Ishikawa (cell line): ENCODE data around the gene PSMB2.

ENCODE experiments used
- CEBPB ChIP-seq: IDR thresholded peaks from 2 replicates; pipeline ENCODE4 v1.6.1; 2012
- CREB1 ChIP-seq: IDR thresholded peaks from 2 replicates; pipeline ENCODE4 v1.6.1; 2012; ENCODE audit warnings: low read depth
- EGR1 ChIP-seq: IDR thresholded peaks from 2 replicates; pipeline ENCODE4 v1.6.1; 2012
- EP300 ChIP-seq: IDR thresholded peaks from 2 replicates; pipeline ENCODE4 v1.6.1; 2012; ENCODE audit warnings: borderline replicate concordance
- FOXM1 ChIP-seq: IDR thresholded peaks from 2 replicates; pipeline ENCODE4 v1.6.1; 2012; ENCODE audit warnings: low read depth, borderline replicate concordance
- NFIC ChIP-seq: IDR thresholded peaks from 2 replicates; pipeline ENCODE4 v1.6.1; 2012
- RAD21 ChIP-seq: IDR thresholded peaks from 2 replicates; pipeline ENCODE4 v1.6.1; 2012; ENCODE audit warnings: low read depth
- TAF1 ChIP-seq: IDR thresholded peaks from 2 replicates; pipeline ENCODE4 v1.6.1; 2012; ENCODE audit warnings: low read depth, mild to moderate bottlenecking
- TCF12 ChIP-seq: IDR thresholded peaks from 2 replicates; pipeline ENCODE4 v1.6.1; 2012; ENCODE audit warnings: low read depth
- TEAD4 ChIP-seq: IDR thresholded peaks from 2 replicates; pipeline ENCODE4 v1.6.1; 2012
- YY1 ChIP-seq: IDR thresholded peaks from 2 replicates; pipeline ENCODE4 v1.6.1; 2012; ENCODE audit warnings: low read depth
- ZBTB7A ChIP-seq: IDR thresholded peaks from 2 replicates; pipeline ENCODE4 v1.6.1; 2012; ENCODE audit warnings: low read depth
- TF ChIP-seq, protein P1 (sequence below): IDR thresholded peaks from 2 replicates; pipeline ENCODE4 v1.6.1; 2012
- TF ChIP-seq, protein P2 (sequence below): IDR thresholded peaks from 2 replicates; pipeline ENCODE4 v1.6.1; 2012
- TF ChIP-seq, protein P3 (sequence below): IDR thresholded peaks from 2 replicates; pipeline ENCODE4 v1.6.1; 2012; ENCODE audit warnings: low read depth, mild to moderate bottlenecking

Gene PSMB2

DNA sequence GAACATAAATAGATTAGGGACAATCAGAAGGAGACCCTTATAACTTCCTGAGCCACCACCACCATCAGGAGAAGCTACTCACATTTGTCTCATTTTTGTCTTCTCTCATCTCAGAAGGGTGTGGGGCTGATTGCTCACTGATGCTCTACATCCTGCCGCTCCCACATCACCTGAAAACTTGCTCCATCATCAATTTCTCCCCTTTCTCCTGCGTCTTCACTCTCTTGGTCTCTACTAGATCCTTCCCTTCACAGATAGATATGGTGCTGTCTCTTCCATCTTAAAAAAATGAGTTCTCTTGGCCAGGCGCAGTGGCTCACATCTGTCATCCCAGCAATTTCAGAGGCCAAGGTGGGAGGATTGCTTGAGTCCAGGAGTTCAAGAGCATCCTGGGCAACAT is 38.9 kb upstream of the PSMB2 start:
- no peak for TF ChIP-seq CEBPB
- TF ChIP-seq, protein P1, sequence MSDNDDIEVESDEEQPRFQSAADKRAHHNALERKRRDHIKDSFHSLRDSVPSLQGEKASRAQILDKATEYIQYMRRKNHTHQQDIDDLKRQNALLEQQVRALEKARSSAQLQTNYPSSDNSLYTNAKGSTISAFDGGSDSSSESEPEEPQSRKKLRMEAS, result no peak
- no peak for TF ChIP-seq NFIC
- no peak for TF ChIP-seq CREB1
- TF ChIP-seq RAD21, result no peak
- TF ChIP-seq, protein P2, sequence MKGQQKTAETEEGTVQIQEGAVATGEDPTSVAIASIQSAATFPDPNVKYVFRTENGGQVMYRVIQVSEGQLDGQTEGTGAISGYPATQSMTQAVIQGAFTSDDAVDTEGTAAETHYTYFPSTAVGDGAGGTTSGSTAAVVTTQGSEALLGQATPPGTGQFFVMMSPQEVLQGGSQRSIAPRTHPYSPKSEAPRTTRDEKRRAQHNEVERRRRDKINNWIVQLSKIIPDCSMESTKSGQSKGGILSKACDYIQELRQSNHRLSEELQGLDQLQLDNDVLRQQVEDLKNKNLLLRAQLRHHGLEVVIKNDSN, result no peak
- TF ChIP-seq TCF12, result no peak
- TF ChIP-seq EP300, result no peak
- no peak for TF ChIP-seq EGR1
- no peak for TF ChIP-seq TAF1
- TF ChIP-seq FOXM1, result no peak
- TF ChIP-seq, protein P3, sequence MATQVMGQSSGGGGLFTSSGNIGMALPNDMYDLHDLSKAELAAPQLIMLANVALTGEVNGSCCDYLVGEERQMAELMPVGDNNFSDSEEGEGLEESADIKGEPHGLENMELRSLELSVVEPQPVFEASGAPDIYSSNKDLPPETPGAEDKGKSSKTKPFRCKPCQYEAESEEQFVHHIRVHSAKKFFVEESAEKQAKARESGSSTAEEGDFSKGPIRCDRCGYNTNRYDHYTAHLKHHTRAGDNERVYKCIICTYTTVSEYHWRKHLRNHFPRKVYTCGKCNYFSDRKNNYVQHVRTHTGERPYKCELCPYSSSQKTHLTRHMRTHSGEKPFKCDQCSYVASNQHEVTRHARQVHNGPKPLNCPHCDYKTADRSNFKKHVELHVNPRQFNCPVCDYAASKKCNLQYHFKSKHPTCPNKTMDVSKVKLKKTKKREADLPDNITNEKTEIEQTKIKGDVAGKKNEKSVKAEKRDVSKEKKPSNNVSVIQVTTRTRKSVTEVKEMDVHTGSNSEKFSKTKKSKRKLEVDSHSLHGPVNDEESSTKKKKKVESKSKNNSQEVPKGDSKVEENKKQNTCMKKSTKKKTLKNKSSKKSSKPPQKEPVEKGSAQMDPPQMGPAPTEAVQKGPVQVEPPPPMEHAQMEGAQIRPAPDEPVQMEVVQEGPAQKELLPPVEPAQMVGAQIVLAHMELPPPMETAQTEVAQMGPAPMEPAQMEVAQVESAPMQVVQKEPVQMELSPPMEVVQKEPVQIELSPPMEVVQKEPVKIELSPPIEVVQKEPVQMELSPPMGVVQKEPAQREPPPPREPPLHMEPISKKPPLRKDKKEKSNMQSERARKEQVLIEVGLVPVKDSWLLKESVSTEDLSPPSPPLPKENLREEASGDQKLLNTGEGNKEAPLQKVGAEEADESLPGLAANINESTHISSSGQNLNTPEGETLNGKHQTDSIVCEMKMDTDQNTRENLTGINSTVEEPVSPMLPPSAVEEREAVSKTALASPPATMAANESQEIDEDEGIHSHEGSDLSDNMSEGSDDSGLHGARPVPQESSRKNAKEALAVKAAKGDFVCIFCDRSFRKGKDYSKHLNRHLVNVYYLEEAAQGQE, result no peak
- no peak for TF ChIP-seq ZBTB7A
- TF ChIP-seq TEAD4, result no peak
- TF ChIP-seq YY1, result no peak

- TF ChIP-seq ZBTB7A (no peak), EGR1 (no peak), TAF1 (no peak), CREB1 (no peak), NFIC (no peak), TEAD4 (no peak), FOXM1 (no peak), RAD21 (no peak)
- TF ChIP-seq, protein P1, result no peak
- TF ChIP-seq, protein P2, result no peak
- TF ChIP-seq, protein P3, result no peak
These were observed 34.4 kb upstream of the PSMB2 start for GRCh38 chr1:35675773-35676172.

DNA sequence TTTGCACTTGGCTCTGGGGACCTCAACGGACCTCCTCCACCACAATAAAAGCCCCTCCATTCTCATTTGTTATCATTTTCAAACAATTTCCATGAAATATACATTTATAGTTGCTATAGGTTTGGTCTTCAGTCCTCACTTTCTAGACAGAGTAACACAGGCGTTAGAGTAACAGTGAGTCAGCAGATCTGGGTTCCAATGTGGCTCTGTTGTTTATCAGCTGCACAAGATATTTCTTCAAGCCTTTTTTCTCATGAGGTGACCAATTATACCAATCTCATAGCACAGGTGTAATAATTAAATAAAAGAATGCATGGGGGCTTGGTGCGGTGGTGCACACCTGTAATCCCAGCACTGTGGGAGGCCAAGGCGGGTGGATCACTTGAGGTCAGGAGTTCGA is 32.8 kb upstream of the PSMB2 start:
- TF ChIP-seq ZBTB7A (no peak), CREB1 (no peak), CEBPB (no peak)
- TF ChIP-seq, protein P2, result no peak
- TF ChIP-seq, protein P1, result no peak

GRCh38 chr1:35672116-35672515 is 30.8 kb upstream of the PSMB2 start:
- TF ChIP-seq CREB1 (no peak), ZBTB7A (no peak), EP300 (no peak), EGR1 (no peak), FOXM1 (no peak), TCF12 (no peak), NFIC (no peak), TAF1 (no peak), CEBPB (no peak), RAD21 (no peak), TEAD4 (no peak), YY1 (no peak)
- TF ChIP-seq, protein P3, result no peak
- TF ChIP-seq, protein P1, result no peak
- TF ChIP-seq, protein P2, result no peak
